22Rv1 (cell line): ENCODE results near the gene MTCL1.

Experiments
- CTCF ChIP-seq: fragments of 450-650 bp; IDR thresholded peaks from 2 replicates; pipeline ENCODE4 v1.5.1; 2017; ENCODE audit warnings: mild to moderate bottlenecking
- ZFX ChIP-seq: fragments of 450-650 bp; IDR thresholded peaks from 2 replicates; pipeline ENCODE4 v1.6.1; 2017; ENCODE audit warnings: antibody characterized with exemption, borderline replicate concordance

GRCh38 chr18:8857806-8858205 is 152.4 kb downstream of the MTCL1 start:
- TF ChIP-seq CTCF (no peak), ZFX (no peak)
